ENCODE data around the gene SIK1. TPM values are rescaled to one million over a fixed set of nuclear protein-coding genes. Genes with fewer than 3 reads are reported as not detected.
"Not testable (repeated sequence)": the region's sequence is repeated elsewhere in the genome, so short reads cannot be mapped to it uniquely, and the experiment has no call there.

The SIK1 gene
- total and polyA plus RNA-seq, 2 experiments from 2014 or later, result 7.7 to 29.3 TPM

- H3K4me3 ChIP-seq; H3K36me3 ChIP-seq (replicated peaks; ENCODE audit: insufficient read depth, low read depth); H4K20me1 ChIP-seq (ENCODE audit: insufficient read depth, poor library complexity, severe bottlenecking); H3K27ac ChIP-seq; H3K9me2 ChIP-seq (replicated peaks; ENCODE audit: insufficient read depth); H3K4me1 ChIP-seq (ENCODE audit: insufficient read depth); H3K9me3 ChIP-seq (ENCODE audit: low read depth); H3K27me3 ChIP-seq; H3K4me2 ChIP-seq; H3K79me2 ChIP-seq; H2AFZ ChIP-seq; DNase-seq (ENCODE audit: low spot score): not testable (repeated sequence)
- no CpG with 5 or more reads among the region's 28 CpGs for WGBS (ENCODE audit: low lambda C conversion rate, missing lambda C conversion rate)
Measured at GRCh38 chr21:43380852-43381533, 45.9 kb downstream of the SIK1 start.

- H3K9me2 ChIP-seq (replicated peaks; ENCODE audit: insufficient read depth); H3K9me3 ChIP-seq (ENCODE audit: low read depth); H2AFZ ChIP-seq; H3K4me2 ChIP-seq; H3K79me2 ChIP-seq; H4K20me1 ChIP-seq (ENCODE audit: insufficient read depth, poor library complexity, severe bottlenecking); H3K4me3 ChIP-seq; H3K27ac ChIP-seq; DNase-seq (ENCODE audit: low spot score); H3K4me1 ChIP-seq (ENCODE audit: insufficient read depth); H3K36me3 ChIP-seq (replicated peaks; ENCODE audit: insufficient read depth, low read depth); H3K27me3 ChIP-seq: not testable (repeated sequence)
- no CpG with 5 or more reads among the region's 11 CpGs for WGBS (ENCODE audit: low lambda C conversion rate, missing lambda C conversion rate)
Measured at GRCh38 chr21:43380337-43380736, 46.6 kb downstream of the SIK1 start.

- not testable (repeated sequence) for H2AFZ ChIP-seq; H3K9me2 ChIP-seq (replicated peaks; ENCODE audit: insufficient read depth); H3K27ac ChIP-seq; H3K4me3 ChIP-seq; H3K27me3 ChIP-seq; H3K9me3 ChIP-seq (ENCODE audit: low read depth); H3K4me2 ChIP-seq; H3K4me1 ChIP-seq (ENCODE audit: insufficient read depth); H3K36me3 ChIP-seq (replicated peaks; ENCODE audit: insufficient read depth, low read depth); DNase-seq (ENCODE audit: low spot score); H4K20me1 ChIP-seq (ENCODE audit: insufficient read depth, poor library complexity, severe bottlenecking); H3K79me2 ChIP-seq
- 100% methylated on average over 2 of the region's 16 CpGs for WGBS (ENCODE audit: low lambda C conversion rate, missing lambda C conversion rate)
Measured at GRCh38 chr21:43379626-43380122, 47.3 kb downstream of the SIK1 start.

- DNase-seq (ENCODE audit: low spot score), result no peak
- no peaks in the 10 kb centered on the region for H3K79me2 ChIP-seq
- no peaks in the 10 kb centered on the region for H3K27me3 ChIP-seq
- no peak overlapping the region for H3K27ac ChIP-seq
- 91% methylated on average over 10 of the region's 10 CpGs for WGBS (ENCODE audit: low lambda C conversion rate, missing lambda C conversion rate)
- no peaks in the 10 kb centered on the region for H3K36me3 ChIP-seq (replicated peaks; ENCODE audit: insufficient read depth, low read depth)
- H3K4me3 ChIP-seq, result no peak overlapping the region
- no peak overlapping the region for H2AFZ ChIP-seq
- H3K4me2 ChIP-seq, result no peak overlapping the region
- TF ChIP-seq EZH2 (IDR thresholded peaks at IDR 0.05; ENCODE audit: borderline replicate concordance), result no peak
- TF ChIP-seq CTCF (IDR thresholded peaks at IDR 0.05; ENCODE audit: poor library complexity), result no peak
- TF ChIP-seq EZH2phosphoT487 (IDR thresholded peaks at IDR 0.05; ENCODE audit: low read depth, severe bottlenecking, unreplicated experiment), result no peak
- H3K9me2 ChIP-seq (replicated peaks; ENCODE audit: insufficient read depth), result no peaks in the 10 kb centered on the region
- H3K9me3 ChIP-seq (ENCODE audit: low read depth), result no peaks in the 10 kb centered on the region
- no peaks in the 10 kb centered on the region for H4K20me1 ChIP-seq (ENCODE audit: insufficient read depth, poor library complexity, severe bottlenecking)
- H3K4me1 ChIP-seq (ENCODE audit: insufficient read depth), result no peaks in the 10 kb centered on the region
Measured at GRCh38 chr21:43376478-43376882, 50.5 kb downstream of the SIK1 start.

GRCh38 chr21:43375837-43376477 is 51.0 kb downstream of the SIK1 start:
- 90% methylated on average over 21 of the region's 21 CpGs for WGBS (ENCODE audit: low lambda C conversion rate, missing lambda C conversion rate)
- H3K4me1 ChIP-seq (ENCODE audit: insufficient read depth), result no peaks in the 10 kb centered on the region
- H2AFZ ChIP-seq, result no peak overlapping the region
- TF ChIP-seq EZH2phosphoT487 (IDR thresholded peaks at IDR 0.05; ENCODE audit: low read depth, severe bottlenecking, unreplicated experiment), result no peak
- no peak for TF ChIP-seq CTCF (IDR thresholded peaks at IDR 0.05; ENCODE audit: poor library complexity)
- no peak for TF ChIP-seq EZH2 (IDR thresholded peaks at IDR 0.05; ENCODE audit: borderline replicate concordance)
- H3K79me2 ChIP-seq, result no peaks in the 10 kb centered on the region
- H3K27ac ChIP-seq, result no peak overlapping the region
- H3K9me2 ChIP-seq (replicated peaks; ENCODE audit: insufficient read depth), result no peaks in the 10 kb centered on the region
- no peak overlapping the region for H3K4me3 ChIP-seq
- no peaks in the 10 kb centered on the region for H3K36me3 ChIP-seq (replicated peaks; ENCODE audit: insufficient read depth, low read depth)
- H3K4me2 ChIP-seq, result no peak overlapping the region
- H3K27me3 ChIP-seq, result no peaks in the 10 kb centered on the region
- H4K20me1 ChIP-seq (ENCODE audit: insufficient read depth, poor library complexity, severe bottlenecking), result no peaks in the 10 kb centered on the region
- DNase-seq (ENCODE audit: low spot score), result no peak
- no peaks in the 10 kb centered on the region for H3K9me3 ChIP-seq (ENCODE audit: low read depth)
